ENCODE data around the gene COBLL1.
A peak's percentile ranks its signal among the peaks of the same experiment; 100 is the strongest.

The COBLL1 gene

GRCh38 chr2:164717000-164717803 is 124.4 kb downstream of the COBLL1 start:
- DNase-seq (ENCODE audit: low spot score) (no peak), FAIRE-seq (peak; percentile 92)

GRCh38 chr2:164714471-164714870 is 127.2 kb downstream of the COBLL1 start:
- FAIRE-seq (no peak), DNase-seq (ENCODE audit: low spot score) (no peak)

- FAIRE-seq (no peak), DNase-seq (ENCODE audit: low spot score) (peak; percentile 96)
These were observed 129.9 kb downstream of the COBLL1 start for GRCh38 chr2:164711766-164712138.

GRCh38 chr2:164710837-164711765 is 130.5 kb downstream of the COBLL1 start:
- FAIRE-seq, result peak; percentile 100

GRCh38 chr2:164710252-164710836 is 131.3 kb downstream of the COBLL1 start:
- DNase-seq (ENCODE audit: low spot score) (peak; percentile 90), FAIRE-seq (peak; percentile 94)

More at GRCh38 chr2:164710837-164711765, 130.5 kb downstream of the COBLL1 start:
- peak; percentile 98 for DNase-seq (ENCODE audit: low spot score)

GRCh38 chr2:164706522-164706921 is 135.1 kb downstream of the COBLL1 start:
- FAIRE-seq (peak; percentile 99), DNase-seq (ENCODE audit: low spot score) (peak; percentile 97)

- no peak for FAIRE-seq
- no peak for DNase-seq (ENCODE audit: low spot score)
These were observed 136.0 kb downstream of the COBLL1 start for GRCh38 chr2:164705412-164706167.

GRCh38 chr2:164703915-164704706 is 137.5 kb downstream of the COBLL1 start:
- DNase-seq (ENCODE audit: low spot score), result no peak
- no peak for FAIRE-seq

- DNase-seq (ENCODE audit: low spot score), result no peak
- no peak for FAIRE-seq
These were observed 140.1 kb downstream of the COBLL1 start for GRCh38 chr2:164701565-164701964.

GRCh38 chr2:164700390-164700789 is 141.2 kb downstream of the COBLL1 start:
- DNase-seq (ENCODE audit: low spot score), result no peak
- FAIRE-seq, result no peak

GRCh38 chr2:164697688-164698461 is 143.7 kb downstream of the COBLL1 start:
- peak; percentile 88 for FAIRE-seq
- DNase-seq (ENCODE audit: low spot score), result peak; percentile 41

- FAIRE-seq, result no peak
- DNase-seq (ENCODE audit: low spot score), result no peak
These were observed 145.0 kb downstream of the COBLL1 start for GRCh38 chr2:164696634-164697033.

- no peak for FAIRE-seq
- DNase-seq (ENCODE audit: low spot score), result no peak
These were observed 147.3 kb downstream of the COBLL1 start for GRCh38 chr2:164694275-164694695.

- DNase-seq (ENCODE audit: low spot score) (no peak), FAIRE-seq (no peak)
These were observed 147.8 kb downstream of the COBLL1 start for GRCh38 chr2:164693834-164694233.

- FAIRE-seq, result no peak
- no peak for DNase-seq (ENCODE audit: low spot score)
These were observed 148.2 kb downstream of the COBLL1 start for GRCh38 chr2:164693390-164693789.

- DNase-seq (ENCODE audit: low spot score), result no peak
- FAIRE-seq, result peak; percentile 33
These were observed 148.7 kb downstream of the COBLL1 start for GRCh38 chr2:164692958-164693357.

GRCh38 chr2:164692114-164692513 is 149.5 kb downstream of the COBLL1 start:
- no peak for FAIRE-seq
- no peak for DNase-seq (ENCODE audit: low spot score)

GRCh38 chr2:164691346-164691887 is 150.2 kb downstream of the COBLL1 start:
- DNase-seq (ENCODE audit: low spot score), result no peak
- no peak for FAIRE-seq

GRCh38 chr2:164690361-164690760 is 151.3 kb downstream of the COBLL1 start:
- no peak for FAIRE-seq
- DNase-seq (ENCODE audit: low spot score), result no peak
